ENCODE data around the gene SEMA4D. TPM values are rescaled to one million over a fixed set of nuclear protein-coding genes. Genes with fewer than 3 reads are reported as not detected.

The SEMA4D gene
- total and polyA plus RNA-seq, 9 of the 15 experiments (the other 6 are each of a cell fraction or from before 2014, with no cell fraction given): 0.38 to 5.1 (median 1.8) TPM

- peaks cover 0 to 3% of the 10 kb centered on the region in 2 experiments; a peak in 2 of 5 replicates for H3K4me1 ChIP-seq (replicated peaks in 1 of 2; ENCODE audit: control insufficient read depth in 2 of 2, insufficient read depth in 2 of 2, low read length in 2 of 2)
- POLR2A ChIA-PET: no interaction called here
- no peak overlapping the region for H3K27ac ChIP-seq (ENCODE audit: extremely low read depth, low read depth, low read length)
- H3K4me3 ChIP-seq: no peak overlapping the region
- FAIRE-seq: no peak
- no peak overlapping the region for H3K9ac ChIP-seq (ENCODE audit: insufficient read depth in 1 of 2, low read depth in 2 of 2, low read length in 2 of 2)
- no peak for DNase-seq (ENCODE audit: extremely low read depth in 1 of 4, low spot score in 3 of 4)
- BruUV-seq (replicated peaks): no TSS peak
- no peaks in the 10 kb centered on the region for H3K9me1 ChIP-seq (ENCODE audit: control insufficient read depth, insufficient read depth, low read length)
- H4K20me1 ChIP-seq (replicated peaks; ENCODE audit: control insufficient read depth, insufficient read depth, low read length): no peaks in the 10 kb centered on the region
- no peaks in the 10 kb centered on the region for H3K36me3 ChIP-seq (ENCODE audit: control insufficient read depth, insufficient read depth, low read length)
- ATAC-seq: no peak
- H3K79me2 ChIP-seq (ENCODE audit: control insufficient read depth, insufficient read depth, low read length): no peaks in the 10 kb centered on the region
- peaks cover 0 to 16% of the 10 kb centered on the region in 2 experiments; a peak in 1 of 5 replicates for H3K27me3 ChIP-seq (ENCODE audit: control insufficient read depth in 2 of 2, insufficient read depth in 2 of 2, low read length in 2 of 2)
- no peak overlapping the region for H3K4me2 ChIP-seq (ENCODE audit: insufficient read depth, low read length)
- 0% methylated on average over 5 of the region's 5 CpGs for whole genome bisulfite sequencing (ENCODE audit: insufficient coverage, low coverage, missing lambda C conversion rate)
- CTCF ChIA-PET (ENCODE audit: low intra/inter-chr PET ratio): no interaction called here
- in situ Hi-C loops (cut with MboI) (no loop called here), intact Hi-C loops (cut with micrococcal nuclease) (no loop called here)
- no peaks in the 10 kb centered on the region for H3K9me3 ChIP-seq (replicated peaks; ENCODE audit: control insufficient read depth, insufficient read depth, low read depth, low read length)
- no peak overlapping the region for H2AFZ ChIP-seq (ENCODE audit: low read depth, low read length)
- TF ChIP-seq, protein P1, sequence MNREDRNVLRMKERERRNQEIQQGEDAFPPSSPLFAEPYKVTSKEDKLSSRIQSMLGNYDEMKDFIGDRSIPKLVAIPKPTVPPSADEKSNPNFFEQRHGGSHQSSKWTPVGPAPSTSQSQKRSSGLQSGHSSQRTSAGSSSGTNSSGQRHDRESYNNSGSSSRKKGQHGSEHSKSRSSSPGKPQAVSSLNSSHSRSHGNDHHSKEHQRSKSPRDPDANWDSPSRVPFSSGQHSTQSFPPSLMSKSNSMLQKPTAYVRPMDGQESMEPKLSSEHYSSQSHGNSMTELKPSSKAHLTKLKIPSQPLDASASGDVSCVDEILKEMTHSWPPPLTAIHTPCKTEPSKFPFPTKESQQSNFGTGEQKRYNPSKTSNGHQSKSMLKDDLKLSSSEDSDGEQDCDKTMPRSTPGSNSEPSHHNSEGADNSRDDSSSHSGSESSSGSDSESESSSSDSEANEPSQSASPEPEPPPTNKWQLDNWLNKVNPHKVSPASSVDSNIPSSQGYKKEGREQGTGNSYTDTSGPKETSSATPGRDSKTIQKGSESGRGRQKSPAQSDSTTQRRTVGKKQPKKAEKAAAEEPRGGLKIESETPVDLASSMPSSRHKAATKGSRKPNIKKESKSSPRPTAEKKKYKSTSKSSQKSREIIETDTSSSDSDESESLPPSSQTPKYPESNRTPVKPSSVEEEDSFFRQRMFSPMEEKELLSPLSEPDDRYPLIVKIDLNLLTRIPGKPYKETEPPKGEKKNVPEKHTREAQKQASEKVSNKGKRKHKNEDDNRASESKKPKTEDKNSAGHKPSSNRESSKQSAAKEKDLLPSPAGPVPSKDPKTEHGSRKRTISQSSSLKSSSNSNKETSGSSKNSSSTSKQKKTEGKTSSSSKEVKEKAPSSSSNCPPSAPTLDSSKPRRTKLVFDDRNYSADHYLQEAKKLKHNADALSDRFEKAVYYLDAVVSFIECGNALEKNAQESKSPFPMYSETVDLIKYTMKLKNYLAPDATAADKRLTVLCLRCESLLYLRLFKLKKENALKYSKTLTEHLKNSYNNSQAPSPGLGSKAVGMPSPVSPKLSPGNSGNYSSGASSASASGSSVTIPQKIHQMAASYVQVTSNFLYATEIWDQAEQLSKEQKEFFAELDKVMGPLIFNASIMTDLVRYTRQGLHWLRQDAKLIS (CRISPR knock-in tag; IDR thresholded peaks at IDR 0.05): no peak
- TF ChIP-seq SPI1 (IDR thresholded peaks at IDR 0.05; ENCODE audit: borderline replicate concordance, low read depth, low read length) (no peak), HMGN3 (IDR thresholded peaks at IDR 0.05; ENCODE audit: borderline replicate concordance, extremely low read depth, insufficient read length, low read depth, low read length) (no peak), NCOA6 (IDR thresholded peaks at IDR 0.05) (no peak), MEIS2 (IDR thresholded peaks at IDR 0.05; ENCODE audit: partially characterized antibody) (no peak), CREM (IDR thresholded peaks at IDR 0.05; ENCODE audit: low read depth) (no peak), EZH2 (IDR thresholded peaks at IDR 0.05; ENCODE audit: borderline replicate concordance, low read depth, low read length) (no peak), ELF4 (CRISPR knock-in tag; IDR thresholded peaks at IDR 0.05) (no peak), NFATC3 (IDR thresholded peaks at IDR 0.05) (no peak), NFYB (IDR thresholded peaks at IDR 0.05; ENCODE audit: extremely low read depth, insufficient read length) (no peak), GTF2A2 (tag; IDR thresholded peaks at IDR 0.05) (no peak), U2AF1 (optimal IDR thresholded peaks at IDR 0.05; ENCODE audit: low read depth, low read length) (no peak), POLR2AphosphoS5 (IDR thresholded peaks at IDR 0.05; ENCODE audit: control insufficient read depth, insufficient read depth, low read depth, low read length) (no peak), MED1 (CRISPR knock-in tag; IDR thresholded peaks at IDR 0.05; ENCODE audit: borderline replicate concordance) (no peak), ZFPM2 (CRISPR knock-in tag; IDR thresholded peaks at IDR 0.05) (no peak), KAT7 (CRISPR knock-in tag; IDR thresholded peaks at IDR 0.05; ENCODE audit: borderline replicate concordance) (no peak)
- TF ChIP-seq, protein P2, sequence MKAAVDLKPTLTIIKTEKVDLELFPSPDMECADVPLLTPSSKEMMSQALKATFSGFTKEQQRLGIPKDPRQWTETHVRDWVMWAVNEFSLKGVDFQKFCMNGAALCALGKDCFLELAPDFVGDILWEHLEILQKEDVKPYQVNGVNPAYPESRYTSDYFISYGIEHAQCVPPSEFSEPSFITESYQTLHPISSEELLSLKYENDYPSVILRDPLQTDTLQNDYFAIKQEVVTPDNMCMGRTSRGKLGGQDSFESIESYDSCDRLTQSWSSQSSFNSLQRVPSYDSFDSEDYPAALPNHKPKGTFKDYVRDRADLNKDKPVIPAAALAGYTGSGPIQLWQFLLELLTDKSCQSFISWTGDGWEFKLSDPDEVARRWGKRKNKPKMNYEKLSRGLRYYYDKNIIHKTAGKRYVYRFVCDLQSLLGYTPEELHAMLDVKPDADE (conservative IDR thresholded peaks at IDR 0.05; ENCODE audit: control insufficient read depth, low read depth, low read length): no peak
These were observed 31.5 kb upstream of the SEMA4D start for GRCh38 chr9:89529243-89530035.

Data from K562 (cell line).